Femur (tissue), 1 donor: Measurements from ENCODE around the gene ASZ1.

Experiments used
- DNase-seq: peaks from one replicate; pipeline ENCODE4 v3.0.0-alpha.2; 2017

The ASZ1 gene

GRCh38 chr7:117401293-117402002 lies 25.8 kb downstream of the ASZ1 start:
- no peak for DNase-seq

- no peak for DNase-seq
Observed at GRCh38 chr7:117399820-117400422, 27.4 kb downstream of the ASZ1 start.

GRCh38 chr7:117395743-117396142 lies 31.6 kb downstream of the ASZ1 start:
- no peak for DNase-seq

- DNase-seq = no peak
Observed at GRCh38 chr7:117393781-117394180, 33.5 kb downstream of the ASZ1 start.

- no peak for DNase-seq
Observed at GRCh38 chr7:117389871-117390270, 37.4 kb downstream of the ASZ1 start.

- DNase-seq = no peak
Observed at GRCh38 chr7:117386110-117386706, 41.1 kb downstream of the ASZ1 start.

GRCh38 chr7:117385363-117386109 lies 41.8 kb downstream of the ASZ1 start:
- DNase-seq = no peak

GRCh38 chr7:117384688-117385362 lies 42.5 kb downstream of the ASZ1 start:
- DNase-seq = no peak

- no peak for DNase-seq
Observed at GRCh38 chr7:117383483-117384189, 43.7 kb downstream of the ASZ1 start.

- DNase-seq = no peak
Observed at GRCh38 chr7:117383046-117383445, 44.2 kb downstream of the ASZ1 start.

- DNase-seq = no peak
Observed at GRCh38 chr7:117381362-117381761, 45.9 kb downstream of the ASZ1 start.

GRCh38 chr7:117375380-117375779 lies 51.9 kb downstream of the ASZ1 start:
- DNase-seq = no peak

- DNase-seq = no peak
Observed at GRCh38 chr7:117372073-117372472, 55.2 kb downstream of the ASZ1 start.

- no peak for DNase-seq
Observed at GRCh38 chr7:117364339-117365080, 62.8 kb downstream of the ASZ1 start.

- DNase-seq = no peak
Observed at GRCh38 chr7:117362294-117362888, 64.9 kb downstream of the ASZ1 start.

- no peak for DNase-seq
Observed at GRCh38 chr7:117350027-117350426, 77.3 kb downstream of the ASZ1 start.

GRCh38 chr7:117349570-117349969 lies 77.7 kb downstream of the ASZ1 start:
- DNase-seq = no peak

GRCh38 chr7:117347962-117348672 lies 79.2 kb downstream of the ASZ1 start:
- DNase-seq = no peak

GRCh38 chr7:117347480-117347879 lies 79.8 kb downstream of the ASZ1 start:
- DNase-seq = no peak

GRCh38 chr7:117346161-117346560 lies 81.1 kb downstream of the ASZ1 start:
- DNase-seq = no peak

- no peak for DNase-seq
Observed at GRCh38 chr7:117338020-117338419, 89.3 kb downstream of the ASZ1 start.
